Activated gamma-delta T cell treated with Interleukin-2 at 50 U/mL for 16 hours (primary cell): ENCODE results near the gene MATR3.
A peak's percentile ranks its signal among the peaks of the same experiment; 100 is the strongest.
"Not testable (repeated sequence)": the region's sequence is repeated elsewhere in the genome, so short reads cannot be mapped to it uniquely, and the experiment has no call there.

ENCODE experiments used
- DNase-seq: peaks from one replicate; pipeline ENCODE4 v3.0.0-alpha.2; 2020

The MATR3 gene

GRCh38 chr5:139293507-139294373 is at the start of gene MATR3:
Gene MATR3, plus strand, starts transcription at chr5:139293740. Its CDS starts 13,676 bp downstream, at chr5:139307416.
- peak; percentile 93 for DNase-seq

GRCh38 chr5:139245637-139246339 is 47.8 kb upstream of the MATR3 start:
- no peak for DNase-seq

- DNase-seq, result no peak
These were observed 47.1 kb upstream of the MATR3 start for GRCh38 chr5:139246394-139246793.

- DNase-seq, result no peak
These were observed 44.6 kb upstream of the MATR3 start for GRCh38 chr5:139248826-139249453.

GRCh38 chr5:139251281-139251687 is 42.3 kb upstream of the MATR3 start:
- peak; percentile 18 for DNase-seq

- DNase-seq, result no peak
These were observed 41.7 kb upstream of the MATR3 start for GRCh38 chr5:139251695-139252288.

GRCh38 chr5:139253115-139253514 is 40.4 kb upstream of the MATR3 start:
- no peak for DNase-seq

- DNase-seq, result no peak
These were observed 36.7 kb upstream of the MATR3 start for GRCh38 chr5:139256820-139257219.

GRCh38 chr5:139262059-139262741 is 31.3 kb upstream of the MATR3 start:
- DNase-seq, result no peak

- DNase-seq, result peak; percentile 50
These were observed 30.6 kb upstream of the MATR3 start for GRCh38 chr5:139262742-139263445.

GRCh38 chr5:139263536-139263935 is 30.0 kb upstream of the MATR3 start:
- DNase-seq, result no peak

- DNase-seq, result no peak
These were observed 29.6 kb upstream of the MATR3 start for GRCh38 chr5:139263946-139264345.

- DNase-seq, result no peak
These were observed 28.5 kb upstream of the MATR3 start for GRCh38 chr5:139265001-139265400.

GRCh38 chr5:139266236-139266635 is 27.3 kb upstream of the MATR3 start:
- DNase-seq, result no peak

- DNase-seq, result no peak
These were observed 26.1 kb upstream of the MATR3 start for GRCh38 chr5:139267481-139267880.

GRCh38 chr5:139268364-139269202 is 25.0 kb upstream of the MATR3 start:
- DNase-seq, result no peak

GRCh38 chr5:139270718-139271117 is 22.8 kb upstream of the MATR3 start:
- not testable (repeated sequence) for DNase-seq

- DNase-seq, result no peak
These were observed 22.1 kb upstream of the MATR3 start for GRCh38 chr5:139271201-139272027.

GRCh38 chr5:139272471-139273321 is 20.8 kb upstream of the MATR3 start:
- DNase-seq, result peak; percentile 19
